ENCODE measurements around the gene DAB2.

Gene DAB2
- total RNA-seq, result 0 to 1.7 (median 0) reads per million in 3 donors

- Histone ChIP-seq H3K36me3 (ENCODE audit: control insufficient read depth, insufficient read depth, low read length) (no peaks in the 10 kb centered on the region), H3K4me3 (ENCODE audit: insufficient read depth, low read depth, low read length, poor library complexity, severe bottlenecking) (peak within 1 kb of the TSS; percentile 57), H3K9me3 (ENCODE audit: control insufficient read depth, low read length) (no peaks in the 10 kb centered on the region), H3K4me1 (ENCODE audit: control insufficient read depth, insufficient read depth, low read length, poor library complexity, severe bottlenecking) (peaks cover 3% of the 10 kb centered on the region), H3K27me3 (replicated peaks; ENCODE audit: control insufficient read depth, insufficient read depth, low read length, poor library complexity, severe bottlenecking) (peaks cover 8% of the 10 kb centered on the region), H3K27ac (ENCODE audit: insufficient read depth, low read length, poor library complexity, severe bottlenecking) (no peak within 1 kb of the TSS)
- DNase-seq, result peak in 1 of 3 donors; percentile 6
These were observed at the start of gene DAB2 for GRCh38 chr5:39424736-39425637. DAB2 (minus strand) TSS chr5:39424980; CDS start chr5:39394320, 30,660 bp downstream.

GRCh38 chr5:39473156-39473775 is 48.5 kb upstream of the DAB2 start:
- Histone ChIP-seq H3K4me3 (ENCODE audit: insufficient read depth, low read depth, low read length, poor library complexity, severe bottlenecking) (no peak overlapping the region), H3K27me3 (replicated peaks; ENCODE audit: control insufficient read depth, insufficient read depth, low read length, poor library complexity, severe bottlenecking) (no peaks in the 10 kb centered on the region), H3K9me3 (ENCODE audit: control insufficient read depth, low read length) (no peaks in the 10 kb centered on the region), H3K4me1 (ENCODE audit: control insufficient read depth, insufficient read depth, low read length, poor library complexity, severe bottlenecking) (no peaks in the 10 kb centered on the region), H3K27ac (ENCODE audit: insufficient read depth, low read length, poor library complexity, severe bottlenecking) (no peak overlapping the region), H3K36me3 (ENCODE audit: control insufficient read depth, insufficient read depth, low read length) (no peaks in the 10 kb centered on the region)
- no peak for DNase-seq

GRCh38 chr5:39471836-39472508 is 47.2 kb upstream of the DAB2 start:
- DNase-seq, result no peak
- no peaks in the 10 kb centered on the region for H3K27me3 ChIP-seq (replicated peaks; ENCODE audit: control insufficient read depth, insufficient read depth, low read length, poor library complexity, severe bottlenecking)
- no peak overlapping the region for H3K27ac ChIP-seq (ENCODE audit: insufficient read depth, low read length, poor library complexity, severe bottlenecking)
- no peaks in the 10 kb centered on the region for H3K9me3 ChIP-seq (ENCODE audit: control insufficient read depth, low read length)
- H3K4me1 ChIP-seq (ENCODE audit: control insufficient read depth, insufficient read depth, low read length, poor library complexity, severe bottlenecking), result no peaks in the 10 kb centered on the region
- H3K4me3 ChIP-seq (ENCODE audit: insufficient read depth, low read depth, low read length, poor library complexity, severe bottlenecking), result no peak overlapping the region
- no peaks in the 10 kb centered on the region for H3K36me3 ChIP-seq (ENCODE audit: control insufficient read depth, insufficient read depth, low read length)

- Histone ChIP-seq H3K36me3 (ENCODE audit: control insufficient read depth, insufficient read depth, low read length) (no peaks in the 10 kb centered on the region), H3K27me3 (replicated peaks; ENCODE audit: control insufficient read depth, insufficient read depth, low read length, poor library complexity, severe bottlenecking) (no peaks in the 10 kb centered on the region), H3K4me1 (ENCODE audit: control insufficient read depth, insufficient read depth, low read length, poor library complexity, severe bottlenecking) (no peaks in the 10 kb centered on the region), H3K27ac (ENCODE audit: insufficient read depth, low read length, poor library complexity, severe bottlenecking) (no peak overlapping the region), H3K4me3 (ENCODE audit: insufficient read depth, low read depth, low read length, poor library complexity, severe bottlenecking) (no peak overlapping the region), H3K9me3 (ENCODE audit: control insufficient read depth, low read length) (no peaks in the 10 kb centered on the region)
- DNase-seq, result no peak
These were observed 46.0 kb upstream of the DAB2 start for GRCh38 chr5:39470811-39471210.

- no peak overlapping the region for H3K27ac ChIP-seq (ENCODE audit: insufficient read depth, low read length, poor library complexity, severe bottlenecking)
- H3K36me3 ChIP-seq (ENCODE audit: control insufficient read depth, insufficient read depth, low read length), result no peaks in the 10 kb centered on the region
- H3K9me3 ChIP-seq (ENCODE audit: control insufficient read depth, low read length), result no peaks in the 10 kb centered on the region
- H3K4me3 ChIP-seq (ENCODE audit: insufficient read depth, low read depth, low read length, poor library complexity, severe bottlenecking), result no peak overlapping the region
- H3K27me3 ChIP-seq (replicated peaks; ENCODE audit: control insufficient read depth, insufficient read depth, low read length, poor library complexity, severe bottlenecking), result no peaks in the 10 kb centered on the region
- DNase-seq, result no peak
- no peaks in the 10 kb centered on the region for H3K4me1 ChIP-seq (ENCODE audit: control insufficient read depth, insufficient read depth, low read length, poor library complexity, severe bottlenecking)
These were observed 45.1 kb upstream of the DAB2 start for GRCh38 chr5:39469777-39470415.

- no peak overlapping the region for H3K27ac ChIP-seq (ENCODE audit: insufficient read depth, low read length, poor library complexity, severe bottlenecking)
- H3K36me3 ChIP-seq (ENCODE audit: control insufficient read depth, insufficient read depth, low read length), result no peaks in the 10 kb centered on the region
- no peaks in the 10 kb centered on the region for H3K9me3 ChIP-seq (ENCODE audit: control insufficient read depth, low read length)
These were observed 44.4 kb upstream of the DAB2 start for GRCh38 chr5:39469176-39469575.

GRCh38 chr5:39466846-39467245 is 42.1 kb upstream of the DAB2 start:
- no peaks in the 10 kb centered on the region for H3K36me3 ChIP-seq (ENCODE audit: control insufficient read depth, insufficient read depth, low read length)
- no peak overlapping the region for H3K4me3 ChIP-seq (ENCODE audit: insufficient read depth, low read depth, low read length, poor library complexity, severe bottlenecking)
- H3K27ac ChIP-seq (ENCODE audit: insufficient read depth, low read length, poor library complexity, severe bottlenecking), result no peak overlapping the region
- no peaks in the 10 kb centered on the region for H3K4me1 ChIP-seq (ENCODE audit: control insufficient read depth, insufficient read depth, low read length, poor library complexity, severe bottlenecking)
- no peaks in the 10 kb centered on the region for H3K27me3 ChIP-seq (replicated peaks; ENCODE audit: control insufficient read depth, insufficient read depth, low read length, poor library complexity, severe bottlenecking)
- no peak for DNase-seq
- H3K9me3 ChIP-seq (ENCODE audit: control insufficient read depth, low read length), result no peaks in the 10 kb centered on the region

More at GRCh38 chr5:39469176-39469575, 44.4 kb upstream of the DAB2 start:
- DNase-seq, result no peak
- Histone ChIP-seq H3K27me3 (replicated peaks; ENCODE audit: control insufficient read depth, insufficient read depth, low read length, poor library complexity, severe bottlenecking) (no peaks in the 10 kb centered on the region), H3K4me1 (ENCODE audit: control insufficient read depth, insufficient read depth, low read length, poor library complexity, severe bottlenecking) (no peaks in the 10 kb centered on the region), H3K4me3 (ENCODE audit: insufficient read depth, low read depth, low read length, poor library complexity, severe bottlenecking) (no peak overlapping the region)

- H3K4me3 ChIP-seq (ENCODE audit: insufficient read depth, low read depth, low read length, poor library complexity, severe bottlenecking), result no peak overlapping the region
- DNase-seq, result no peak
- no peaks in the 10 kb centered on the region for H3K4me1 ChIP-seq (ENCODE audit: control insufficient read depth, insufficient read depth, low read length, poor library complexity, severe bottlenecking)
- H3K27me3 ChIP-seq (replicated peaks; ENCODE audit: control insufficient read depth, insufficient read depth, low read length, poor library complexity, severe bottlenecking), result no peaks in the 10 kb centered on the region
- no peak overlapping the region for H3K27ac ChIP-seq (ENCODE audit: insufficient read depth, low read length, poor library complexity, severe bottlenecking)
- H3K9me3 ChIP-seq (ENCODE audit: control insufficient read depth, low read length), result no peaks in the 10 kb centered on the region
- H3K36me3 ChIP-seq (ENCODE audit: control insufficient read depth, insufficient read depth, low read length), result no peaks in the 10 kb centered on the region
These were observed 41.1 kb upstream of the DAB2 start for GRCh38 chr5:39465843-39466242.

- Histone ChIP-seq H3K27ac (ENCODE audit: insufficient read depth, low read length, poor library complexity, severe bottlenecking) (no peak overlapping the region), H3K4me3 (ENCODE audit: insufficient read depth, low read depth, low read length, poor library complexity, severe bottlenecking) (no peak overlapping the region)
These were observed 40.3 kb upstream of the DAB2 start for GRCh38 chr5:39465097-39465496.

More at GRCh38 chr5:39465097-39465496, 40.3 kb upstream of the DAB2 start:
- no peaks in the 10 kb centered on the region for H3K4me1 ChIP-seq (ENCODE audit: control insufficient read depth, insufficient read depth, low read length, poor library complexity, severe bottlenecking)
- DNase-seq, result no peak
- no peaks in the 10 kb centered on the region for H3K9me3 ChIP-seq (ENCODE audit: control insufficient read depth, low read length)
- no peaks in the 10 kb centered on the region for H3K27me3 ChIP-seq (replicated peaks; ENCODE audit: control insufficient read depth, insufficient read depth, low read length, poor library complexity, severe bottlenecking)
- H3K36me3 ChIP-seq (ENCODE audit: control insufficient read depth, insufficient read depth, low read length), result no peaks in the 10 kb centered on the region
